Esophagus (tissue), 2 donors: ENCODE results near the gene CCDC6. TPM values are rescaled to one million over a fixed set of nuclear protein-coding genes. Genes with fewer than 3 reads are reported as not detected.
"Not testable (repeated sequence)": the region's sequence is repeated elsewhere in the genome, so short reads cannot be mapped to it uniquely, and the experiment has no call there.

ENCODE experiments used
- H3K27ac ChIP-seq, 2 donors: one replicate each; pipeline ENCODE4 v1.5.1; 2013; ENCODE audit warnings: low read depth in 2 of 2, mild to moderate bottlenecking in 2 of 2, inconsistent platforms in 1 of 2, low read length in 1 of 2, moderate library complexity in 1 of 2
- H3K27me3 ChIP-seq, 2 donors: one replicate each; pipeline ENCODE4 v1.6.1; 2013; ENCODE audit warnings: low read length in 2 of 2, control low read depth in 1 of 2, mild to moderate bottlenecking in 1 of 2; ENCODE audit not compliant: insufficient read depth in 2 of 2, control insufficient read depth in 1 of 2
- H3K36me3 ChIP-seq, 2 donors: one replicate each; pipeline ENCODE4 v1.6.1; 2013; ENCODE audit warnings: low read length in 1 of 2; ENCODE audit not compliant: control insufficient read depth in 2 of 2, insufficient read depth in 2 of 2
- H3K4me1 ChIP-seq, 2 donors: one replicate each; pipeline ENCODE4 v1.6.1; 2013; ENCODE audit warnings: low read length in 1 of 2; ENCODE audit not compliant: control insufficient read depth in 2 of 2, insufficient read depth in 2 of 2
- H3K4me3 ChIP-seq, 2 donors: one replicate each; pipeline ENCODE4 v1.5.1; 2013; ENCODE audit warnings: low read length in 2 of 2, mild to moderate bottlenecking in 2 of 2, low read depth in 1 of 2, moderate library complexity in 1 of 2
- H3K9me3 ChIP-seq, 2 donors: one replicate each; pipeline ENCODE4 v1.6.1; 2013; ENCODE audit warnings: mild to moderate bottlenecking in 2 of 2, low read depth in 1 of 2, low read length in 1 of 2, moderate library complexity in 1 of 2; ENCODE audit not compliant: control insufficient read depth in 2 of 2, insufficient read depth in 1 of 2
- WGBS, 2 donors: extraction: QIAGEN DNeasy Blood & Tissue Kit; methylation state at CpG; one replicate each; pipeline ENCODE4 v1.1.7; 2013; 5-methylcytosine and 5-hydroxymethylcytosine counted together
- polyA plus RNA-seq, 2 donors: library from polyadenylated mRNA; stranded (reverse); fragments of 200-250 nt; gene quantifications; one replicate each; pipeline ENCODE4 v1.2.3, GENCODE V29; 2013
- donor health status: healthy with polysubstance abuse.
- donor health status: Bipolar disorder and iron deficiency.

CCDC6 gene
- 10 to 100 TPM; 23.2 to 25.9 TPM for polyA plus RNA-seq

DNA sequence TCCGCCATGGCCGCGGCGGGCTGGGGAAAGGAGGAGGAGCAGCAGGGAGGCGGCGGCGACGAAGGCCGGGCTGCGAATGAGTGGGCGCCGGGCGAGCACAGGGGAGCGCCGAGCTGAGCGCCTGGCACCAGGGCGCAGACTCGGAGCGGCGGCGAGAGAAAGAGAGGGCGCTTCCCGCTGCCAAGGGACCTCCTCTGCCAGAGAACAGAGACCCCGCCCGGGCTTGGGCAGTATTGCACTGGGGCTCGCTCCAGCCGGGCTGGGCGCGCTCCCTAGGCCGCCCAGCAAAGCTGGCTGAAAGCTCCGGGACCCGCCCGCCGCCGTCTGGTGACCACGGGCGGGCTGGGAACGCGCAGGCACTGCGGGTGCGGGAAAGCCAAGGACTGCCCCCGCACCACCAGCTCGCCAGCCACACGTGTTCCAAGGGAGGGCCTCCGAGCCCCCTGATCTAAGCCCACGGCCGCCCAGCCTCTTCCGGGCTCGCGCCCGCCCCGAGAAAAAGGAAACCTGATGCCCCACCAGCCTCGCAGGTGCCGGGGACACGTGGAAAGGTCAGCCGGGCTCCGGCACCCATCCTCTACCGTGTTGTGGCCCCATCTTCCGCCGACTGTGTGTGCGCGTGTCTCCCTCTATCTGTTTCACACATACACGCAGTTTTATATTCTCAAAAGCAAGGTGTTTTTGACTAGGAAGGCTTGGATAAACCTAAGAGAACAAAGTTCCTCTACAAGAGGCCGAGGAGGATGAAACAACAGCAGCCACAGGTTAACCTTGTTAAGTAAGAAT is at the start of gene CCDC6:
CCDC6 (minus strand) TSS at position 140 of the 786 bp plus-strand sequence; CDS start at position 8, 132 bp downstream.
- no peaks in the 10 kb centered on the region for H3K9me3 ChIP-seq
- WGBS, 2 donors, result 0% methylated on average over 57 to 64 of the region's 64 CpGs
- no peaks in the 10 kb centered on the region for H3K36me3 ChIP-seq
- H3K4me1 ChIP-seq, result peaks cover 0 to 2% of the 10 kb centered on the region in 2 donors
- peak within 1 kb of the TSS; percentile 93 to 100 for H3K4me3 ChIP-seq
- no peaks in the 10 kb centered on the region for H3K27me3 ChIP-seq
- peak within 1 kb of the TSS; percentile 96 for H3K27ac ChIP-seq

DNA sequence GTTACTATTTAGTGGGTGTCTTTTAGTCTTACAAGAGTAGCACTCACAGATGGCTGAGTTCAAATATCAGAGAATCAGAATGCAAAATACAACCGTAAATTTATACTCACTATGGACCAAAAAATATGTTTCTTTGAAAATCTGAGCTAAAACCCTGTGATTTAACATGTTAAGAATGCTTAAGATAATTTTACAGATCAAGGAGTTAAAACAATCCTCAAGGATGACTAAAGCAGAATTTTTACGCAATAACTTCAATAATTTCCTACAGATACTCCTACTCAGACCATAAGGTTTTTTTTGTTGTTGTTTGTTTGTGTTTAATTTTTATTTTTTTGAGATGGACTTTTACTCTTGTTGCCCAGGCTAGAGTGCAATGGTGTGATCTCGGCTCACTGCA is 47.9 kb upstream of the CCDC6 start:
- Histone ChIP-seq H3K36me3 (no peaks in the 10 kb centered on the region), H3K4me1 (no peaks in the 10 kb centered on the region), H3K9me3 (no peaks in the 10 kb centered on the region), H3K4me3 (no peak overlapping the region), H3K27me3 (no peaks in the 10 kb centered on the region), H3K27ac (no peak overlapping the region)
- WGBS, 2 donors, result 86 to 88% methylated on average over 3 of the region's 3 CpGs

- not testable (repeated sequence) for H3K4me1 ChIP-seq, H3K36me3 ChIP-seq, H3K27me3 ChIP-seq, H3K9me3 ChIP-seq, H3K27ac ChIP-seq, H3K4me3 ChIP-seq
- 83 to 87% methylated on average over 2 of the region's 2 CpGs for WGBS, 2 donors
Observed at GRCh38 chr10:59953711-59954110, 47.4 kb upstream of the CCDC6 start.

GRCh38 chr10:59950105-59950504 is 43.7 kb upstream of the CCDC6 start:
- Histone ChIP-seq H3K36me3 (no peaks in the 10 kb centered on the region), H3K4me1 (no peaks in the 10 kb centered on the region), H3K27ac (no peak overlapping the region), H3K9me3 (no peaks in the 10 kb centered on the region), H3K4me3 (no peak overlapping the region), H3K27me3 (no peaks in the 10 kb centered on the region)
- WGBS, 2 donors, result 55 to 57% methylated on average over 2 of the region's 2 CpGs

GRCh38 chr10:59949608-59950007 is 43.3 kb upstream of the CCDC6 start:
- no peaks in the 10 kb centered on the region for H3K4me1 ChIP-seq
- H3K27ac ChIP-seq, result no peak overlapping the region
- no peaks in the 10 kb centered on the region for H3K9me3 ChIP-seq
- H3K27me3 ChIP-seq, result no peaks in the 10 kb centered on the region
- H3K36me3 ChIP-seq, result no peaks in the 10 kb centered on the region
- 61 to 80% methylated on average over 1 of the region's 1 CpG for WGBS, 2 donors
- H3K4me3 ChIP-seq, result no peak overlapping the region

DNA sequence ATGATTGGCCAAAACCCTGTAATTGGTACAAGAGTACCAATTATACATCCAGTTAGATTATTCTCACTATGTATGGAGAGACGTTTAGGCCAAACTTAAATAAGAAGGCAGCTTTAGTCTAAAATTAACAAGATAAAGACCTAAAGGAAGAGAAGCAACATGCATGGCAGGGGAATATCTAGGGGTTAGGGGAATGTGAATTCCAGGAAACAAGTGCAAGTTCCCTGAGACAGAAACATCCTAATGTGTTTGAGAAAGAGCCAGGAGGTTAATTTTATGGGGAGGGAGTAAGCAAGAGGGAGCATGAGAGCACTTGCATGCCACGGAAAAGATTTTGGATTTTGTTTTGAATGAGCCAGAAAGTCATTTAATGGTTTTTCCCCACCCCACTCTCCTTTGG is 39.6 kb upstream of the CCDC6 start:
- Histone ChIP-seq H3K4me1 (no peaks in the 10 kb centered on the region), H3K36me3 (no peaks in the 10 kb centered on the region), H3K4me3 (no peak overlapping the region), H3K27me3 (no peaks in the 10 kb centered on the region), H3K27ac (no peak overlapping the region), H3K9me3 (no peaks in the 10 kb centered on the region)
- WGBS, 2 donors, result 51 to 52% methylated on average over 2 of the region's 2 CpGs

GRCh38 chr10:59945590-59945989 is 39.2 kb upstream of the CCDC6 start:
- no peak overlapping the region for H3K4me3 ChIP-seq
- no peaks in the 10 kb centered on the region for H3K36me3 ChIP-seq
- H3K27me3 ChIP-seq, result no peaks in the 10 kb centered on the region
- no peak overlapping the region for H3K27ac ChIP-seq
- no peaks in the 10 kb centered on the region for H3K4me1 ChIP-seq
- no peaks in the 10 kb centered on the region for H3K9me3 ChIP-seq
- WGBS, 2 donors, result 79 to 81% methylated on average over 5 of the region's 5 CpGs

DNA sequence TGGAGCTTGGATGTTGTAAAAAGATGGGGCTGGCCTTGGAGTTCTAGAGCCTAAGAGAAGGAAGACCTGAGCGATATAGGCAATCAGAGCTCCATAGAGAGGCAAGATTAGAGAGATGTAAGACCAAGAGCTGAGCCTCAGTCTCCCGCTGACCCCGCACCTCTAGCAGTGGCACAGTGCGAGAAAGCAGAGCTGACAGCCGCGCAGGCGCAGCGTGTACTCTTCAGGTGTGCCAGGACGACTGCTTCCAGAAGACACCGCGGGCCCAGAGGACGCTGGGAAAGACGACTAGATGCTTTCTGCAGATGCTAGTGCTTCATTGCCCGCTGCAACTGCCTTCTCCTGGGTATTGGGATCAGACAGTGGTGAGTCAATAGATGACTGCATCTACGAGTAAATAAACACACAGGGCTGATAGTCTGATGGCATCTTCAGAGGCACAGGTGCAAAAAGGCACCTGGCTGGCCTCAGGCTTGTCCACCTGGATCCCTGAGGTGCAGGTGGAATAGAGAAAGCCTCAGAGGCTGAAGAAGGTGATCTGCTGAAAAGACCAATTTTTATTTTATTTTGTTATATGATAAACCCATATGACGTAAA is 38.1 kb upstream of the CCDC6 start:
- H3K27me3 ChIP-seq, result no peaks in the 10 kb centered on the region
- no peak overlapping the region for H3K27ac ChIP-seq
- 85 to 87% methylated on average over 16 of the region's 16 CpGs for WGBS, 2 donors
- H3K9me3 ChIP-seq, result no peaks in the 10 kb centered on the region
- H3K4me3 ChIP-seq, result no peak overlapping the region
- H3K36me3 ChIP-seq, result no peaks in the 10 kb centered on the region
- no peaks in the 10 kb centered on the region for H3K4me1 ChIP-seq

GRCh38 chr10:59942556-59942955 is 36.2 kb upstream of the CCDC6 start:
- Histone ChIP-seq H3K4me1 (no peaks in the 10 kb centered on the region), H3K36me3 (no peaks in the 10 kb centered on the region), H3K27ac (no peak overlapping the region), H3K9me3 (no peaks in the 10 kb centered on the region), H3K4me3 (no peak overlapping the region), H3K27me3 (no peaks in the 10 kb centered on the region)
- 88 to 90% methylated on average over 4 of the region's 4 CpGs for WGBS, 2 donors

- Histone ChIP-seq H3K4me3 (no peak overlapping the region), H3K36me3 (no peaks in the 10 kb centered on the region), H3K9me3 (no peaks in the 10 kb centered on the region), H3K4me1 (no peaks in the 10 kb centered on the region), H3K27ac (no peak overlapping the region), H3K27me3 (no peaks in the 10 kb centered on the region)
- 27 to 33% methylated on average over 1 of the region's 1 CpG for WGBS, 2 donors
Observed at GRCh38 chr10:59937720-59938119, 31.4 kb upstream of the CCDC6 start.
